ENCODE measurements around the gene MMP23B.

DNA sequence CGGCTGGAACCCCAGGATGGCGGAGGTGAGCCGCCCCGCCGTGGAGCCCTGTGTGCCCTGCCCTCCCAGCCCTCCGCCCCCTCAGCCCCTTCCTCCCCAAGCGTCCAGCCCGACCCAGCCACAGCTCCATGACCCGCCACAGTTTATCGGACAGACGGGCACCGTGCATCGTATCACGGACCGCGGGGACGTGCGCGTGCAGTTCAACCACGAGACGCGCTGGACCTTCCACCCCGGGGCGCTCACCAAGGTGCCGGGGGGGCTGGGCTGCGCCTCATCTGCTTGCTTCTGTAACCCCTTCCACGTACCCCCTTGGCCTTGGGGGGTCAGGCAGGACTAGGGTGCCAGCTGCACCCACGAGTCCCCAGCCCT, 6.6 kb upstream of the MMP23B start:
- TF ChIP-seq, protein P1, sequence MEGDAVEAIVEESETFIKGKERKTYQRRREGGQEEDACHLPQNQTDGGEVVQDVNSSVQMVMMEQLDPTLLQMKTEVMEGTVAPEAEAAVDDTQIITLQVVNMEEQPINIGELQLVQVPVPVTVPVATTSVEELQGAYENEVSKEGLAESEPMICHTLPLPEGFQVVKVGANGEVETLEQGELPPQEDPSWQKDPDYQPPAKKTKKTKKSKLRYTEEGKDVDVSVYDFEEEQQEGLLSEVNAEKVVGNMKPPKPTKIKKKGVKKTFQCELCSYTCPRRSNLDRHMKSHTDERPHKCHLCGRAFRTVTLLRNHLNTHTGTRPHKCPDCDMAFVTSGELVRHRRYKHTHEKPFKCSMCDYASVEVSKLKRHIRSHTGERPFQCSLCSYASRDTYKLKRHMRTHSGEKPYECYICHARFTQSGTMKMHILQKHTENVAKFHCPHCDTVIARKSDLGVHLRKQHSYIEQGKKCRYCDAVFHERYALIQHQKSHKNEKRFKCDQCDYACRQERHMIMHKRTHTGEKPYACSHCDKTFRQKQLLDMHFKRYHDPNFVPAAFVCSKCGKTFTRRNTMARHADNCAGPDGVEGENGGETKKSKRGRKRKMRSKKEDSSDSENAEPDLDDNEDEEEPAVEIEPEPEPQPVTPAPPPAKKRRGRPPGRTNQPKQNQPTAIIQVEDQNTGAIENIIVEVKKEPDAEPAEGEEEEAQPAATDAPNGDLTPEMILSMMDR (conservative IDR thresholded peaks at IDR 0.05): no peak
- no peak for TF ChIP-seq ZFX (IDR thresholded peaks at IDR 0.05)

Data from C4-2B (cell line).